CD14-positive monocyte (primary cell): ENCODE results near the gene SNPH. TPM values are rescaled to one million over a fixed set of nuclear protein-coding genes. Genes with fewer than 3 reads are reported as not detected.
A peak's percentile ranks its signal among the peaks of the same experiment; 100 is the strongest.

Experiments
- DNase-seq, 3 donors: peaks; one replicate each; pipeline ENCODE4 v3.0.0-alpha.2; 2011 to 2022
- H2AFZ ChIP-seq: 2 replicates; pipeline ENCODE4 v1.6.0; 2012; ENCODE audit warnings: mild to moderate bottlenecking, low read depth, low read length, inconsistent platforms; ENCODE audit not compliant: insufficient read depth, poor library complexity, severe bottlenecking
- H3K27ac ChIP-seq, 2 donors: 1 replicate in 1 of 2; 2 replicates in 1 of 2; pipeline ENCODE4 v1.5.1; 2012 to 2013; ENCODE audit warnings: low read length in 2 of 2, control low read depth in 1 of 2, inconsistent platforms in 1 of 2, low read depth in 1 of 2, mild to moderate bottlenecking in 1 of 2
- H3K27me3 ChIP-seq, 2 donors: one replicate each; pipeline versions ENCODE4 v1.6.0 to v1.6.1; 2011 to 2013; ENCODE audit warnings: low read length in 2 of 2; ENCODE audit not compliant: control insufficient read depth in 2 of 2, insufficient read depth in 2 of 2
- H3K36me3 ChIP-seq, 2 donors: replicated peaks in 1 of 2; 1 replicate in 1 of 2; 2 replicates in 1 of 2; pipeline versions ENCODE4 v1.5.1 to v1.6.1; 2012 to 2013; ENCODE audit warnings: low read length in 2 of 2, control low read depth in 1 of 2, inconsistent platforms in 1 of 2, mild to moderate bottlenecking in 1 of 2; ENCODE audit not compliant: insufficient read depth in 2 of 2, control insufficient read depth in 1 of 2
- H3K4me1 ChIP-seq, 2 donors: 1 replicate in 1 of 2; 2 replicates in 1 of 2; pipeline versions ENCODE4 v1.5.1 to v1.6.1; 2012 to 2013; ENCODE audit warnings: low read length in 2 of 2, control low read depth in 1 of 2, inconsistent platforms in 1 of 2, mild to moderate bottlenecking in 1 of 2, moderate library complexity in 1 of 2; ENCODE audit not compliant: insufficient read depth in 2 of 2, control insufficient read depth in 1 of 2
- H3K4me2 ChIP-seq: replicated peaks from 2 replicates; pipeline ENCODE3; 2012; ENCODE audit warnings: low read length, moderate library complexity, mild to moderate bottlenecking; ENCODE audit not compliant: poor library complexity, severe bottlenecking; ENCODE audit errors: extremely low read depth
- H3K4me3 ChIP-seq, 3 experiments: fragments of 200-600 bp in 1 of 3; sonication (generic) in 1 of 3; replicated peaks in 1 of 3; 1 replicate in 2 of 3; 2 replicates in 1 of 3; pipeline ENCODE4 v1.5.1; 2011 to 2013; ENCODE audit warnings: low read length in 3 of 3, mild to moderate bottlenecking in 3 of 3, control low read depth in 2 of 3, low read depth in 2 of 3, inconsistent platforms in 1 of 3, moderate library complexity in 1 of 3
- H3K79me2 ChIP-seq: 2 replicates; pipeline ENCODE4 v1.6.0; 2012; ENCODE audit warnings: mild to moderate bottlenecking, control low read depth, inconsistent platforms, low read length, moderate library complexity; ENCODE audit not compliant: insufficient read depth
- H3K9ac ChIP-seq: 2 replicates; pipeline ENCODE4 v1.6.0; 2017; ENCODE audit warnings: low read length, mild to moderate bottlenecking; ENCODE audit not compliant: insufficient read depth, poor library complexity, severe bottlenecking
- H3K9me3 ChIP-seq, 2 donors: replicated peaks in 1 of 2; 1 replicate in 1 of 2; 2 replicates in 1 of 2; pipeline versions ENCODE4 v1.5.1 to v1.6.1; 2012 to 2013; ENCODE audit warnings: low read length in 2 of 2, control low read depth in 1 of 2; ENCODE audit not compliant: control insufficient read depth in 1 of 2, insufficient read depth in 1 of 2
- H4K20me1 ChIP-seq: 2 replicates; pipeline ENCODE4 v1.6.0; 2012; ENCODE audit warnings: mild to moderate bottlenecking, low read length, control low read depth, moderate library complexity; ENCODE audit not compliant: insufficient read depth
- H3K27ac Mint-ChIP-seq, 7 donors: one replicate each; pipeline ENCODE4 v1.8.0; 2020; ENCODE audit warnings: mild to moderate bottlenecking in 7 of 7, mixed read lengths in 7 of 7, moderate library complexity in 6 of 7, inconsistent platforms in 2 of 7
- H3K27me3 Mint-ChIP-seq, 3 donors: one replicate each; pipeline ENCODE4 v1.8.0; 2021 to 2022; ENCODE audit warnings: low read depth in 3 of 3, mild to moderate bottlenecking in 3 of 3, mixed read lengths in 3 of 3, moderate library complexity in 3 of 3, inconsistent platforms in 1 of 3
- H3K36me3 Mint-ChIP-seq, 2 donors: one replicate each; pipeline ENCODE4 v1.8.0; 2020; ENCODE audit warnings: mixed read lengths in 2 of 2, inconsistent platforms in 1 of 2, mild to moderate bottlenecking in 1 of 2
- H3K4me1 Mint-ChIP-seq: one replicate; pipeline ENCODE4 v1.8.0; 2020; ENCODE audit warnings: mild to moderate bottlenecking, mixed read lengths
- H3K4me3 Mint-ChIP-seq, 2 donors: one replicate each; pipeline ENCODE4 v1.8.0; 2020; ENCODE audit warnings: mild to moderate bottlenecking in 2 of 2, mixed read lengths in 2 of 2, moderate library complexity in 1 of 2
- H3K9me3 Mint-ChIP-seq, 7 donors: one replicate each; pipeline ENCODE4 v1.8.0; 2020 to 2022; ENCODE audit warnings: mixed read lengths in 7 of 7, mild to moderate bottlenecking in 6 of 7, moderate library complexity in 6 of 7, inconsistent platforms in 2 of 7
- CTCF ChIP-seq: fragments of 200-600 bp; IDR thresholded peaks from one replicate; pipeline ENCODE4 v1.8.0; 2022; ENCODE audit warnings: antibody characterized with exemption, mild to moderate bottlenecking
- WGBS: methylation state at CpG from one replicate; pipeline ENCODE4 v1.1.5; 2013; ENCODE audit warnings: missing lambda C conversion rate; ENCODE audit not compliant: insufficient coverage; 5-methylcytosine and 5-hydroxymethylcytosine counted together
- intact Hi-C, 2 donors: fragments of 100-400 bp; cut with micrococcal nuclease; formaldehyde crosslinking; loops; one replicate each; pipeline versions ENCODE4 v1.15.0 to v1.15.1; 2023
- polyA plus RNA-seq, 3 donors: library from polyadenylated mRNA; depleted of rRNA in 1 of 3; unstranded in 2 of 3; stranded (reverse) in 1 of 3; fragments of 300-500 nt in 2 of 3; fragments of >200 nt in 1 of 3; fragmentation: Illumina TruSeq in 2 of 3; gene quantifications; 1 replicate in 2 of 3; 2 replicates in 1 of 3; pipeline ENCODE4 v1.2.3, GENCODE V29; 2012 to 2021

The SNPH gene
- polyA plus RNA-seq, 3 donors = 0.07 to 0.10 TPM; not detected in 1

GRCh38 chr20:1323830-1324597 is 57.9 kb downstream of the SNPH start:
- no peak overlapping the region for H3K9ac ChIP-seq
- intact Hi-C loops = loop anchor here in 1 of 2 donors (2.0 kb wide), 1 partner anchor 113 kb away; no protein-coding TSS in a partner anchor
- Mint-ChIP-seq H3K27me3 (peaks cover 0 to 3% (median 1%) of the 10 kb centered on the region in 3 donors), H3K4me1 (peaks cover 32% of the 10 kb centered on the region), H3K9me3 (no peaks in the 10 kb centered on the region), H3K27ac (peak overlapping the region in 1 of 7 donors; percentile 81), H3K36me3 (no peaks in the 10 kb centered on the region), H3K4me3 (no peak overlapping the region)
- H3K27me3 ChIP-seq = no peaks in the 10 kb centered on the region
- H3K79me2 ChIP-seq = peaks cover 31% of the 10 kb centered on the region
- DNase-seq = no peak
- H3K4me2 ChIP-seq = no peak overlapping the region
- 87% methylated on average over 4 of the region's 12 CpGs for WGBS
- H3K4me1 ChIP-seq = peaks cover 16 to 30% of the 10 kb centered on the region in 2 donors
- no peak overlapping the region for H3K4me3 ChIP-seq
- TF ChIP-seq CTCF = no peak
- no peaks in the 10 kb centered on the region for H3K9me3 ChIP-seq
- no peaks in the 10 kb centered on the region for H4K20me1 ChIP-seq
- no peak overlapping the region for H3K27ac ChIP-seq
- H3K36me3 ChIP-seq = no peaks in the 10 kb centered on the region
- H2AFZ ChIP-seq = no peak overlapping the region

GRCh38 chr20:1324598-1325172 is 58.6 kb downstream of the SNPH start:
- Mint-ChIP-seq H3K36me3 (peaks cover 3 to 4% of the 10 kb centered on the region in 2 donors), H3K9me3 (no peaks in the 10 kb centered on the region), H3K27ac (no peak overlapping the region), H3K4me3 (no peak overlapping the region), H3K27me3 (peaks cover 0 to 3% (median 0%) of the 10 kb centered on the region in 3 donors), H3K4me1 (peaks cover 34% of the 10 kb centered on the region)
- Histone ChIP-seq H3K9ac (peak overlapping the region; percentile 98), H3K4me2 (peak overlapping the region; percentile 81), H2AFZ (no peak overlapping the region), H3K4me1 (peaks cover 16 to 30% of the 10 kb centered on the region in 2 donors), H3K36me3 (no peaks in the 10 kb centered on the region), H3K27ac (peak overlapping the region; percentile 92 to 99), H4K20me1 (no peaks in the 10 kb centered on the region), H3K9me3 (no peaks in the 10 kb centered on the region), H3K79me2 (peaks cover 33% of the 10 kb centered on the region), H3K27me3 (no peaks in the 10 kb centered on the region), H3K4me3 (peak overlapping the region in 2 of 3 experiments; percentile 75 to 85)
- peak; percentile 58 to 84 (median 83) for DNase-seq
- WGBS = 0% methylated on average over 7 of the region's 15 CpGs
- intact Hi-C loops = loop anchor here (2.0 to 5.0 kb wide), 2 partner anchors 53 to 112 kb away; no protein-coding TSS in a partner anchor
- TF ChIP-seq CTCF = no peak
